GM23338 (cell line): ENCODE data around the gene INPP5D. TPM values are rescaled to one million over a fixed set of nuclear protein-coding genes. Genes with fewer than 3 reads are reported as not detected.

Source experiments
- ATAC-seq: fragments of 200-7000 bp; cut with Tn5 transposase; 3 replicates; pipeline ENCODE4 v1.9.1; 2020
- DNase-seq: peaks from one replicate; pipeline ENCODE4 v3.0.0-alpha.2; 2015; ENCODE audit warnings: low spot score
- H2AFZ ChIP-seq: fragments of 200-600 bp; sonication (generic); 2 replicates; pipeline ENCODE4 v1.8.0; 2016; ENCODE audit warnings: antibody characterized with exemption, mild to moderate bottlenecking, moderate library complexity
- H3F3A ChIP-seq: fragments of 200-600 bp; sonication (generic); replicated peaks from 2 replicates; pipeline ENCODE4 v1.8.0; 2017; ENCODE audit warnings: antibody characterized with exemption, mixed run types, low read depth
- H3K27ac ChIP-seq: fragments of 200-600 bp; sonication (generic); 2 replicates; pipeline ENCODE4 v1.6.1; 2016; ENCODE audit warnings: low read depth
- H3K27me3 ChIP-seq: fragments of 200-600 bp; sonication (generic); 2 replicates; pipeline ENCODE4 v1.8.0; 2016; ENCODE audit warnings: mild to moderate bottlenecking, mixed run types, moderate library complexity; ENCODE audit not compliant: insufficient read depth
- H3K36me3 ChIP-seq: fragments of 200-600 bp; sonication (generic); 2 replicates; pipeline ENCODE4 v1.8.0; 2016; ENCODE audit warnings: mild to moderate bottlenecking; ENCODE audit not compliant: insufficient read depth
- H3K4me1 ChIP-seq: fragments of 200-600 bp; sonication (generic); 2 replicates; pipeline ENCODE4 v1.8.0; 2016; ENCODE audit warnings: mild to moderate bottlenecking, moderate library complexity; ENCODE audit not compliant: insufficient read depth
- H3K4me2 ChIP-seq: fragments of 200-600 bp; sonication (generic); 2 replicates; pipeline ENCODE4 v1.7.1; 2017; ENCODE audit warnings: mixed run types
- H3K4me3 ChIP-seq: fragments of 200-600 bp; sonication (generic); 2 replicates; pipeline ENCODE4 v1.6.1; 2016; ENCODE audit warnings: mixed run types
- H3K79me2 ChIP-seq: fragments of 200-600 bp; sonication (generic); replicated peaks from 2 replicates; pipeline ENCODE4 v1.8.0; 2017; ENCODE audit warnings: mild to moderate bottlenecking; ENCODE audit not compliant: insufficient read depth
- H3K9me2 ChIP-seq: fragments of 200-600 bp; sonication (generic); 2 replicates; pipeline ENCODE4 v1.8.0; 2017; ENCODE audit not compliant: insufficient read depth
- H4K20me1 ChIP-seq: fragments of 200-600 bp; sonication (generic); replicated peaks from 2 replicates; pipeline ENCODE4 v1.8.0; 2017; ENCODE audit warnings: mild to moderate bottlenecking; ENCODE audit not compliant: insufficient read depth
- H3K27ac Mint-ChIP-seq: 2 replicates; pipeline ENCODE4 v1.8.0; 2020; ENCODE audit warnings: inconsistent platforms, mild to moderate bottlenecking, moderate library complexity, mixed read lengths
- H3K27me3 Mint-ChIP-seq: 3 replicates; pipeline ENCODE4 v1.8.0; 2022; ENCODE audit warnings: low read depth, mild to moderate bottlenecking, moderate library complexity, mixed read lengths, inconsistent platforms; ENCODE audit not compliant: insufficient read depth, poor library complexity
- H3K36me3 Mint-ChIP-seq: 3 replicates; pipeline ENCODE4 v1.8.0; 2021; ENCODE audit warnings: low read depth, mild to moderate bottlenecking, inconsistent platforms, moderate library complexity, mixed read lengths
- H3K4me1 Mint-ChIP-seq: 3 replicates; pipeline ENCODE4 v1.8.0; 2020; ENCODE audit warnings: mild to moderate bottlenecking, inconsistent platforms, mixed read lengths
- H3K4me3 Mint-ChIP-seq: 3 replicates; pipeline ENCODE4 v1.8.0; 2021; ENCODE audit warnings: moderate library complexity, mild to moderate bottlenecking, inconsistent platforms, mixed read lengths
- H3K9me3 Mint-ChIP-seq: 3 replicates; pipeline ENCODE4 v1.8.0; 2020; ENCODE audit warnings: moderate library complexity, mild to moderate bottlenecking, inconsistent platforms, mixed read lengths
- CREB1 ChIP-seq: fragments of 250-450 bp; sonication (Bioruptor Pico); IDR thresholded peaks from 2 replicates; pipeline ENCODE4 v1.5.0; 2020; ENCODE audit warnings: low read depth, mild to moderate bottlenecking, moderate library complexity
- CTCF ChIP-seq, 2 experiments: fragments of 200-600 bp in 1 of 2; sonication (generic) in 1 of 2; conservative IDR thresholded peaks; 2 replicates each; pipeline versions ENCODE4 v1.5.1 to v1.6.1; 2016 to 2017; ENCODE audit warnings: antibody characterized with exemption in 2 of 2, low read depth in 2 of 2, mild to moderate bottlenecking in 2 of 2, moderate library complexity in 1 of 2
- EZH2 ChIP-seq: fragments of 200-600 bp; sonication (generic); IDR thresholded peaks from one replicate; pipeline ENCODE4 v1.8.0; 2017; ENCODE audit warnings: antibody characterized with exemption, mild to moderate bottlenecking, low read depth; ENCODE audit not compliant: unreplicated experiment
- EZH2phosphoT487 ChIP-seq: fragments of 200-600 bp; sonication (generic); IDR thresholded peaks from one replicate; pipeline ENCODE4 v1.8.1; 2018; ENCODE audit warnings: antibody characterized with exemption; ENCODE audit not compliant: unreplicated experiment
- JUNB ChIP-seq: IDR thresholded peaks from one replicate; pipeline ENCODE4 v1.6.1; 2016; ENCODE audit warnings: antibody characterized with exemption; ENCODE audit not compliant: unreplicated experiment
- NANOG ChIP-seq: IDR thresholded peaks from 2 replicates; pipeline ENCODE4 v1.6.1; 2016; ENCODE audit warnings: antibody characterized with exemption, borderline replicate concordance
- REST ChIP-seq: IDR thresholded peaks from one replicate; pipeline ENCODE4 v1.6.1; 2018; ENCODE audit warnings: antibody characterized with exemption; ENCODE audit not compliant: unreplicated experiment
- ZNF114 ChIP-seq: fragments of 250-450 bp; sonication (Bioruptor Pico); IDR thresholded peaks from 2 replicates; pipeline ENCODE4 v1.5.0; 2020; ENCODE audit warnings: mild to moderate bottlenecking, moderate library complexity
- ZNF331 ChIP-seq: fragments of 250-450 bp; sonication (Bioruptor Pico); IDR thresholded peaks from 2 replicates; pipeline ENCODE4 v1.5.0; 2020; ENCODE audit warnings: low read depth, mild to moderate bottlenecking, moderate library complexity
- polyA plus RNA-seq: library from polyadenylated mRNA; unstranded; fragments of >200 nt; fragmentation: Nextera tagmentation; extraction: Ambion mirVana; gene quantifications from 2 replicates; pipeline ENCODE4 v1.2.1, GENCODE V29; 2016
- total RNA-seq: library from RNA; depleted of rRNA; stranded (reverse); fragments of >200 nt; shearing (Covaris generic); gene quantifications from 2 replicates; pipeline ENCODE4 v1.2.3, GENCODE V29; 2014

Gene INPP5D
- total and polyA plus RNA-seq, 2 experiments from 2014 or later = 6.6 to 8.3 TPM

DNA sequence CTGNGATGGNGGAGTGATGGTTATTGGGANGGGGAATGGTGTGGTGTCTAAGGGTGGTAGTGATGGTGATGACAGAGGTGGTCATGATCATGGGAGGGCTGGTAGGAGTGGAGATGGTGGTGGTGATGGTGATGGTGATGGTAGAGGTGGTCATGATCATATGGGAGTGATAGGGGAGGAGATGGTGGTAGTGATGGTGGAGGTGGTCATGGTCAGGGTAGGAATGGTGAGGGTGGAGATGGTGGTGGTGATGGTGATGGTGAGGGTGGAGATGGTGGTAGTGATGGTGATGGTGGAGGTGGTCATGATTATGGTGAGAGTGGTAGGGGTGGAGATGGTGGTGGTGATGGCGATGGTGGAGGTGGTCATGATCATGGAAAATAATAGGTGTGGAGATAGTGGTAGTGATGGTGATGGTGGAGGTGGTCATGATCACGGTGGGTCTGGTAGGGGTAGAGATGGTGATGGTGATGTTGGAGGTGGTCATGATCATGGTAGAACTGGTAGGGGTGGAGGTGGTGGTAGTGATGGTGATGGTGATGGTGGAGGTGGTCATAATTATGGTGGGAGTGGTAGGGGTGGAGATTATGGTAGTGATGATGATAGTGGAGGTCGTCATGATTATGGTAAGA is 83.7 kb downstream of the INPP5D start (continued):
- TF ChIP-seq CTCF (conservative IDR thresholded peaks at IDR 0.05; ENCODE audit: low read depth in 2 of 2) (no peak), EZH2phosphoT487 (no peak), ZNF331 (CRISPR knock-in tag) (no peak), ZNF114 (CRISPR knock-in tag) (no peak)

DNA sequence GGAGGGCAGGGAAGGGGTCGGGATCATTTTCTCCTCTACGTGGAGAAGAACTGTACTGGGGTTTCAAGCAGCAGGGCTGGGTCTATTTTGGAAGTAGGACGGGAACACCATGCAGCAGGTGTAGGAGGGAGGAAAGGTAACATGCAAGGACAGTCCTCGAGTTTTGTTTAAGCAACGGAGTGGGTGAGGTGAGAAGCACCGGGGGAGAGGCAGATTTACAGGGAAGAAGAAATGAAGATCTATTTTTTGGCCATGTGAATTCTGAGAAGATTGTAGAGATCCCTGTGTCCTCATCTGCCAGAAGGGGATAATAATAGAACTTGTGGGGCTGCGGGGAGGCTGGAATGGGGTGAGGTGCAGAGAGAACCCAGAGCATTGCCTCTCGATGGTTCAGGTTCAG is 85.6 kb downstream of the INPP5D start:
- Histone ChIP-seq H3K4me3 (no peak overlapping the region), H3F3A (peaks cover 2% of the 10 kb centered on the region; the same call in 1 of the 2 replicates), H3K9me2 (peaks cover 19% of the 10 kb centered on the region), H3K4me2 (no peak overlapping the region), H3K36me3 (no peaks in the 10 kb centered on the region), H2AFZ (no peak overlapping the region), H3K4me1 (peaks cover 27% of the 10 kb centered on the region), H4K20me1 (no peaks in the 10 kb centered on the region), H3K79me2 (peaks cover 7% of the 10 kb centered on the region; the same call in 1 of the 2 replicates), H3K27me3 (no peaks in the 10 kb centered on the region), H3K27ac (no peak overlapping the region)
- no peak overlapping the region for H3K27ac Mint-ChIP-seq
- ATAC-seq = no peak
- TF ChIP-seq ZNF331 (CRISPR knock-in tag) = no peak
- TF ChIP-seq EZH2 = no peak
- TF ChIP-seq JUNB = no peak
- no peak for DNase-seq
- no peak overlapping the region for H3K4me3 Mint-ChIP-seq
- H3K4me1 Mint-ChIP-seq = peaks cover 29% of the 10 kb centered on the region
- peaks cover 10% of the 10 kb centered on the region for H3K27me3 Mint-ChIP-seq
- H3K36me3 Mint-ChIP-seq = peaks cover 57% of the 10 kb centered on the region
- peaks cover 8% of the 10 kb centered on the region; the same call in 2 of the 3 replicates for H3K9me3 Mint-ChIP-seq

- Mint-ChIP-seq H3K4me1 (peaks cover 25% of the 10 kb centered on the region), H3K27me3 (peaks cover 8% of the 10 kb centered on the region), H3K9me3 (peaks cover 8% of the 10 kb centered on the region; the same call in 2 of the 3 replicates), H3K27ac (no peak overlapping the region), H3K36me3 (peaks cover 56% of the 10 kb centered on the region), H3K4me3 (no peak overlapping the region)
- peaks cover 7% of the 10 kb centered on the region; the same call in 1 of the 2 replicates for H3K79me2 ChIP-seq
- DNase-seq (no peak), ATAC-seq (no peak)
- no peak overlapping the region for H2AFZ ChIP-seq
- no peaks in the 10 kb centered on the region for H4K20me1 ChIP-seq
- no peak overlapping the region for H3K4me2 ChIP-seq
- H3K36me3 ChIP-seq = no peaks in the 10 kb centered on the region
- H3K27me3 ChIP-seq = no peaks in the 10 kb centered on the region
- peaks cover 19% of the 10 kb centered on the region for H3K9me2 ChIP-seq
- H3K4me1 ChIP-seq = peaks cover 23% of the 10 kb centered on the region
- H3F3A ChIP-seq = no peaks in the 10 kb centered on the region
- H3K27ac ChIP-seq = no peak overlapping the region
- H3K4me3 ChIP-seq = no peak overlapping the region
- no peak for TF ChIP-seq ZNF114 (CRISPR knock-in tag)
- TF ChIP-seq JUNB = no peak
- TF ChIP-seq NANOG = no peak
- no peak for TF ChIP-seq EZH2
- no peak for TF ChIP-seq REST
- no peak for TF ChIP-seq CREB1 (CRISPR knock-in tag)
Observed at GRCh38 chr2:233146194-233146593, 86.1 kb downstream of the INPP5D start.
